ENCODE data around the gene FAM181A.

Gene FAM181A

DNA sequence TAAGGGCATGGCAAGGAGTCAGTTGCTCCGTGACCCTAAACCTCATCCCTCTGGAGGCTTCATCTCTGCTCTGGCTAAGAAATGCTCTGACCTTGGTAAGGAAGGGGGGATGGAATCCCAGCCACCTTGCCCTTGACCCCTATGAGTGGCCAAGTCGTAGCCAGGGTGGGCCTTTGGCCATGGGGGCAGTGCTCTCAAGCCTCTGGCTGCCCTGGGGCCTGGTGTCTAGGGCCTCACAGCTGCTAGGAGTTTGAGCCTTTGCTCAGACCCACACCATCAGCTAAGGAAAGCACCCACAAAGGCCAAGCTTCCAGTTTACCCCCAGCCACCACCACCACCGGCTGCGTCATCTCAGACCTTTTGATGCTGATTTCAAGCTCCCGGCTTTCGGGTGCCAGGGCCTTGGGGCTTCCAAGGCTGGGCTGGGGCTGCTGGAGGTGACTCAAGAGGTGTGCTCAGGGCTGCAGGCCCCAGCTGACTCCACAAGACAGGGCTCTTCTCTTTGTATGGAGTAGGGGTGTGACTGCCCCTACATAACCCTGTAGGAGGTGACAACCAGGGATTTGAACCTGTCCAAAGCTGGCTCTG, 45.6 kb downstream of the FAM181A start:
- no peak overlapping the region for H3K4me3 ChIP-seq (ENCODE audit: low read length)
- no peak overlapping the region for H3K9ac ChIP-seq (ENCODE audit: low read length)
- H3K27ac ChIP-seq (ENCODE audit: low read length), result no peak overlapping the region
- H3K9me3 ChIP-seq (ENCODE audit: control insufficient read depth, low read depth, low read length), result no peaks in the 10 kb centered on the region
- H3K36me3 ChIP-seq (ENCODE audit: control insufficient read depth, low read depth, low read length), result no peaks in the 10 kb centered on the region
- H3K4me1 ChIP-seq (ENCODE audit: control insufficient read depth, low read depth, low read length), result no peaks in the 10 kb centered on the region
- no peaks in the 10 kb centered on the region for H3K27me3 ChIP-seq (ENCODE audit: control insufficient read depth, insufficient read depth, low read length)

DNA sequence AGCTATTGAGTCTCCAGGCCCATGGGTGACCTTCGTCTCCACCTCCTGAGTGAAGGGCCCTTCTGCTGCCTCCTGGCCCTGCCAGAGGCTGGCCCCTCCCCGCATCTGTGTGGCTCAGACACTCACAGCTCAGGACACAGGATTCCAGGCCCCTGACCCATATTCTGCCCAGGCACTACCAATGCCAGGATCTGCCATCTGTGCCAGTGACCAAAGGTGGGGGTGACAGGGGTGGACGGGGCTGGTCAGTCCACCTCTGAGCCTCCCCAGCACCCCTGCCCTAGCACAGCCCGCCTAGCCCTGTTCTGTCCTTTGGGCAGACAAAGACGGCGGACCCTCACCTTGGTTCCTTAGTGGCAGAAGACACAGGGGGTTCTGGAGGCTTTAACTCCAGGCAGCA, 46.5 kb downstream of the FAM181A start:
- Histone ChIP-seq H3K9me3 (ENCODE audit: control insufficient read depth, low read depth, low read length) (no peaks in the 10 kb centered on the region), H3K27me3 (ENCODE audit: control insufficient read depth, insufficient read depth, low read length) (no peaks in the 10 kb centered on the region), H3K9ac (ENCODE audit: low read length) (no peak overlapping the region), H3K36me3 (ENCODE audit: control insufficient read depth, low read depth, low read length) (no peaks in the 10 kb centered on the region), H3K4me1 (ENCODE audit: control insufficient read depth, low read depth, low read length) (no peaks in the 10 kb centered on the region), H3K4me3 (ENCODE audit: low read length) (no peak overlapping the region), H3K27ac (ENCODE audit: low read length) (no peak overlapping the region)

DNA sequence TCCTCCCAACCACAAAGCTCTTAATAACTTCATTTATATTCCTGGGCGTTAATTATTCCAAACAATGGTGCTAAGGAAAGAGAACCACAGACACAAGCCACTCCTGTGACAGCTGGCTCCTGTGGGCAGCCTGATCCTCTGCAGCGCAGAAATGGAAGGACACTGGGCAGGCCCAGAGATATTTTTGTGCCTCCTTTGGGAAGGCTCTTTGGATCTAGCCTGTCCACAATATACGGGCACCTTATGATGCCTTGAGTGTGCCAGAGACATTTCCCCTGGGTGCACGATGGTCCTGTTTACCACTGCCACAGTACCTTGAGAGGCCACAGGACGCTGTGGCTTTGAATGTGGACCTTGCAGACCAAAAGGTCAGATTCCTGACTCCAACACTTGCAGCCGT, 47.2 kb downstream of the FAM181A start:
- Histone ChIP-seq H3K9me3 (ENCODE audit: control insufficient read depth, low read depth, low read length) (no peaks in the 10 kb centered on the region), H3K9ac (ENCODE audit: low read length) (no peak overlapping the region), H3K4me3 (ENCODE audit: low read length) (no peak overlapping the region), H3K27me3 (ENCODE audit: control insufficient read depth, insufficient read depth, low read length) (no peaks in the 10 kb centered on the region), H3K36me3 (ENCODE audit: control insufficient read depth, low read depth, low read length) (no peaks in the 10 kb centered on the region), H3K4me1 (ENCODE audit: control insufficient read depth, low read depth, low read length) (no peaks in the 10 kb centered on the region), H3K27ac (ENCODE audit: low read length) (no peak overlapping the region)

DNA sequence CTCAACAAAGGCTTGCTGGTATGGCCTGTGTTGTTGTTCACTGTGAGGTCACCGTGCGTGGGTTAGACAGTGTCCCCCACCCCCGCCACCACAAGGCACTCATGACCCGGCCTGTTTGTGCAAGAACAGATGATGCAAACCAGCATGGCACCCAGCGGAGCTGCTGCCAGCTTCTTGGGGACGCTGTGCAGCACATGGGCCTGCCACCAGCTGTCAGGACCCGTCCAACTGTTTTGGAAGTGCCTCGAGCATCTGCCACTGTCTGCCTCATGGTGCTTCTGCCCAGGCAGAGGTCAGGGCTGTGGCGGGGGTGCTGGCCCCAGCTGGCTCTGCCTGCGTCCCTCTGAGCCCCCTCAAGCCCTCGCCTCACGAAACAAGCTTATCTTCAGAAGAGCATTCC, 47.7 kb downstream of the FAM181A start:
- no peak overlapping the region for H3K27ac ChIP-seq (ENCODE audit: low read length)
- H3K4me3 ChIP-seq (ENCODE audit: low read length), result no peak overlapping the region
- no peaks in the 10 kb centered on the region for H3K27me3 ChIP-seq (ENCODE audit: control insufficient read depth, insufficient read depth, low read length)
- no peaks in the 10 kb centered on the region for H3K4me1 ChIP-seq (ENCODE audit: control insufficient read depth, low read depth, low read length)
- H3K9me3 ChIP-seq (ENCODE audit: control insufficient read depth, low read depth, low read length), result no peaks in the 10 kb centered on the region
- H3K9ac ChIP-seq (ENCODE audit: low read length), result no peak overlapping the region
- H3K36me3 ChIP-seq (ENCODE audit: control insufficient read depth, low read depth, low read length), result no peaks in the 10 kb centered on the region

DNA sequence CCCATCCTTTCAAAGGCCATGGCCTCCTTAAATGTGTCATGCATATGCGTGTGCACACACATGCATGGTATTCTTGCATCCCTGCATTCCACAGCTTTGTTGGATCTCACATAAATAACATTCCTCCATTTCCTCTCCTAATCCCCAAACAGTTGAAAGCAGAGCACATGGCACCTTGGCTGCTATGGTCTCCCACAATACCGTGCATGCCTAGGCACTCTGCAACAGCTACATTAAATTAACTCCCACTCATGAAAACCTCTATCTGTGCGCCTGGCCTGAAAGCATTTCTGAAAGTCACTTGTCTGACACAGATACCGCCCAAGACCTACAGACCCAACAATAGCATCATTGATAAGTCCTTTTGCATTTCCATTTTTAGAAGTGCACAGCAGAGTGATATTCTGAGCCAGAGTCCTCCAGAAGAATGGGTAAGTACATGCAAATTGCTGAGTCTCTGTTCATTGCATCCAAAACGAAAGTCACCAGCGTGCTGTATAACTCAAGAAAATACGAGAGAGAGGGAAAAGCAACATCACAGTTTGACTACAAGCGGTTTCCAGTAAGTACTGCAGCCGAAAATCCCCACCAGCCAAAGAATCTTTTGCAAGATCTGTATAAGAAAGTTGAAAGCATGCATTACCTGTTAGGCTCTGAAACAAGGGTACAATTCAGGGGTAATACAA, 48.8 kb downstream of the FAM181A start:
- no peaks in the 10 kb centered on the region for H3K36me3 ChIP-seq (ENCODE audit: control insufficient read depth, low read depth, low read length)
- H3K27ac ChIP-seq (ENCODE audit: low read length), result no peak overlapping the region
- H3K9me3 ChIP-seq (ENCODE audit: control insufficient read depth, low read depth, low read length), result no peaks in the 10 kb centered on the region
- H3K4me3 ChIP-seq (ENCODE audit: low read length), result no peak overlapping the region
- H3K9ac ChIP-seq (ENCODE audit: low read length), result no peak overlapping the region
- no peaks in the 10 kb centered on the region for H3K27me3 ChIP-seq (ENCODE audit: control insufficient read depth, insufficient read depth, low read length)
- no peaks in the 10 kb centered on the region for H3K4me1 ChIP-seq (ENCODE audit: control insufficient read depth, low read depth, low read length)

DNA sequence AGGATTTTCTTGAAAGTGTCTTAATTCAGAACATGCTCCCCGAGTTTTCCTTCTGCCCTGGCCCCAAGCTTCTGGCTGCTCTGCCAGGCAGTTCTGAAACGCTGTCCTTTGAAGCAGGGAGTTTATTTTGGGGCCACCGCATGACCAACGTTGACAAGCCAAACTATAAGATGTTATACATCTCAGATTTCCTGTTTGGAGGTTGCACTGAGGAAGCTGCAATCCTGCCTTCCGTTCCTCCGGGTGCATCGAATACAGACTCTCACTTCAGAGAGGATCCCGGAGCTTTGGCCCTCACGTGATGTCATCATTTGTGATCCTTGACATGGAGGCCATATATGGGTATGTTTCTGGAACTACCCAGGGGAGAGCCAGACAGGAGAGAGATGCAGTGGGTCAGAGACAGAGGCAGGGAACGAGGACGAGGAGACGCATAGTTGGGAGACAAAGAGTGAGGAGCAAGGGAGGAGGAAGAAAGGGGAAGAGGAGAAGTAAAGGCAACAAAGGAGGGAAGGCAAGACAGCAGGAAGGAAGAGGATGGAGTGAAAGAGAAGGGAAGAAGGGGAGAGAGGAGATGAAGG, 49.4 kb downstream of the FAM181A start, which contains the start of gene ASB2:
Gene ASB2, minus strand, starts transcription at position 94 of the 581 bp plus-strand sequence. CDS start 12,031 bp downstream, outside the sequence.
- Histone ChIP-seq H3K9ac (ENCODE audit: low read length) (no peak within 1 kb of the TSS), H3K27me3 (ENCODE audit: control insufficient read depth, insufficient read depth, low read length) (no peaks in the 10 kb centered on the region), H3K36me3 (ENCODE audit: control insufficient read depth, low read depth, low read length) (no peaks in the 10 kb centered on the region), H3K27ac (ENCODE audit: low read length) (no peak within 1 kb of the TSS), H3K9me3 (ENCODE audit: control insufficient read depth, low read depth, low read length) (no peaks in the 10 kb centered on the region), H3K4me3 (ENCODE audit: low read length) (no peak within 1 kb of the TSS), H3K4me1 (ENCODE audit: control insufficient read depth, low read depth, low read length) (no peaks in the 10 kb centered on the region)

DNA sequence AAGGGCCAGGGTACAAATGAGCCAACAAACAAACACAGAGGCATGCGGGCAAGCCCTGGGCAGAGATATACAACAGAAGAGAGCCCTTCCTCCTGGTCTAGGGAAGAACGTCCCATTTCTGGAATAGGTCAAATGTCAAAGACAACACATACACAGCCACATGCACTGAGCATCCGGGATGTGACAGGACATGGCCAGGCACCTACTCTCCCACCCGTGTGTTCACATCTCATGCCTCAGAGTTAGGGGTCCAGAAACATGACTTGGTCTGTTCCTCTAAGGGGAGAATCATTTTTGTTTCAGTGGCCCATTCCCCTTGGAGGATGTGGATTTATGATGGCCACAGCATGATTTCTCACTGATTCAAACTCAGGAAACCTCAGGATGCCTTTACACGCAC, 50.0 kb downstream of the FAM181A start:
- H3K9ac ChIP-seq (ENCODE audit: low read length), result no peak overlapping the region
- no peaks in the 10 kb centered on the region for H3K4me1 ChIP-seq (ENCODE audit: control insufficient read depth, low read depth, low read length)

DNA sequence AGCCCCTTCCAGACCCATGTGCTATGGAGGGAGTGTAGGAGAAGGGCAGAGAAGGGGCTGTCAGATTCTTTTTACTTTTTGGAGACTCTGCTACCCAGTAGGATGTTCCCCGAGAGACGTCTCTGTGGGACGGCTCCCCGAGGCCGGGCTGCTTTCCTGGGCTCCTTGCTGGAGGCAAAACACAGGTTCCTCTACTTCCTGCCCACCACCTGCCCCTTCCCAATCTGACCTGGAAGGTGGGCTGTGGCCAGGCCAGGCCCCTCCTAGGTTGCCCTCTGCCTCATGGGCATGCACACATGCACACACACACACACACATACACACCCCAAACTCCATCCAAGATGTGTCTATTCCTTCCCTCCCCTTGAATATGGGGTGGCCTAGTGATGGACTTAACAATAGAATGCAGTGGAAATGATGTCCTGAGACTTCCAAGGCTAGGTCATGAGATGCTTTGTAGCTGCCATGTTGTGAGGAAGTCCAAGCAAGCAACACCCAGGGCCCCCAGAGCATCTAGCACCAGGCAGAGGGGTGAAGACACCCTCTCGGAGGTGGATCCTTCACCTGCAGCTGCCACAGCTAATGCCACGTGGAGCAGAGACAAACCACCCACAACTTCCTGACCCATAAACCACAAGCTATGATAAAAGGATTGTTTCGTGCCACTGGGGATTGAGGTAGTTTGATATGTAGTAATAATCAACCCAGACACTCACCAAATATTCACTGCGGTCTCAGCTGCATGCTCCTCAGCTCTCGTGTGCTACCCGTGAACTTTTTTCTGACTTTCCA, 50.8 kb downstream of the FAM181A start:
- H3K4me1 ChIP-seq (ENCODE audit: control insufficient read depth, low read depth, low read length), result no peaks in the 10 kb centered on the region
- no peaks in the 10 kb centered on the region for H3K9me3 ChIP-seq (ENCODE audit: control insufficient read depth, low read depth, low read length)

More for the DNA sequence above, 50.0 kb downstream of the FAM181A start:
- Histone ChIP-seq H3K27me3 (ENCODE audit: control insufficient read depth, insufficient read depth, low read length) (no peaks in the 10 kb centered on the region), H3K27ac (ENCODE audit: low read length) (no peak overlapping the region), H3K9me3 (ENCODE audit: control insufficient read depth, low read depth, low read length) (no peaks in the 10 kb centered on the region), H3K4me3 (ENCODE audit: low read length) (no peak overlapping the region), H3K36me3 (ENCODE audit: control insufficient read depth, low read depth, low read length) (no peaks in the 10 kb centered on the region)

DNA sequence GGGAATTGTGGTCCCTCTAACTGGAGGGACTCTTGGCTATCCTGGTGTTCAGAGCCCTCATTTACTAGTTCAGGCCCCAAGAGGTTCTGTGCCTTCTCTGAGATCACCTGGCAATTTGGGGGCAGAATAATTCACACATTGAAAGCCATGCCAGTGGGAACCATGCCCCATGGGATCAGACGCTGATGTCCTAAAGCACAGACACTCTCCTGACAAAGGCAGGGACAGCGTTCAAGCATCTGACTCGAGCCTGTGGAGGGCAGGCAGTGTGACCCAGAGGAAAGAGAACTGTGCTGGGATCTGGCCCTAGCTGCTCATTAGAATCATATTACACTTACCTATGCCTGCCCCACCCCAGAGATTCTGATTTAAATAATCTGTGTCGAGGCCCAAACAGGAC, 51.6 kb downstream of the FAM181A start:
- no peak overlapping the region for H3K4me3 ChIP-seq (ENCODE audit: low read length)

More for the DNA sequence above, 50.8 kb downstream of the FAM181A start:
- H3K4me3 ChIP-seq (ENCODE audit: low read length), result no peak overlapping the region
- H3K36me3 ChIP-seq (ENCODE audit: control insufficient read depth, low read depth, low read length), result no peaks in the 10 kb centered on the region
- H3K27ac ChIP-seq (ENCODE audit: low read length), result no peak overlapping the region
- no peak overlapping the region for H3K9ac ChIP-seq (ENCODE audit: low read length)
- H3K27me3 ChIP-seq (ENCODE audit: control insufficient read depth, insufficient read depth, low read length), result no peaks in the 10 kb centered on the region

More for the DNA sequence above, 51.6 kb downstream of the FAM181A start:
- Histone ChIP-seq H3K27ac (ENCODE audit: low read length) (no peak overlapping the region), H3K27me3 (ENCODE audit: control insufficient read depth, insufficient read depth, low read length) (no peaks in the 10 kb centered on the region), H3K9me3 (ENCODE audit: control insufficient read depth, low read depth, low read length) (no peaks in the 10 kb centered on the region), H3K9ac (ENCODE audit: low read length) (no peak overlapping the region), H3K36me3 (ENCODE audit: control insufficient read depth, low read depth, low read length) (no peaks in the 10 kb centered on the region), H3K4me1 (ENCODE audit: control insufficient read depth, low read depth, low read length) (peaks cover under 1% of the 10 kb centered on the region)
